Panc1 (cell line): ENCODE results near the gene CHMP4A. TPM values are rescaled to one million over a fixed set of nuclear protein-coding genes. Genes with fewer than 3 reads are reported as not detected.

Experiments used
- ATAC-seq: fragments of 200-7000 bp; cut with Tn5 transposase; 2 replicates; pipeline ENCODE4 v1.9.1; 2020; ENCODE audit warnings: mild to moderate bottlenecking, moderate library complexity
- BruUV-seq: library from RNA; stranded (reverse); fragments of 400-500 nt; replicated peaks from 2 replicates; lab custom pipeline; 2021; lab: Mats Ljungman, UMichigan
- CTCF ChIA-PET: fragments of 300-600 bp; sonication (Branson Sonifier 250); formaldehyde crosslinking; loops from one replicate; lab custom pipeline; 2022; ENCODE audit warnings: antibody characterized with exemption; lab: Charles Lee
- POLR2A ChIA-PET: fragments of 300-600 bp; sonication (Branson Sonifier 250); formaldehyde crosslinking; loops from one replicate; lab custom pipeline; 2022; ENCODE audit warnings: antibody characterized with exemption; lab: Charles Lee
- DNase-seq: peaks from one replicate; pipeline ENCODE4 v3.0.0-alpha.2; 2010; ENCODE audit warnings: low read depth, low spot score
- H3K27ac ChIP-seq: 2 replicates; pipeline ENCODE4 v1.5.1; 2011; ENCODE audit warnings: mild to moderate bottlenecking, low read length, inconsistent platforms
- H3K27me3 ChIP-seq: fragments of 200-500 bp; sonication (Bioruptor generic); 2 replicates; pipeline ENCODE4 v1.6.0; 2014; ENCODE audit warnings: low read length, inconsistent platforms; ENCODE audit not compliant: control insufficient read depth, insufficient read depth
- H3K36me3 ChIP-seq: fragments of 200-500 bp; sonication (Bioruptor generic); 2 replicates; pipeline ENCODE4 v1.5.1; 2014; ENCODE audit warnings: inconsistent platforms, mild to moderate bottlenecking, low read length, moderate library complexity; ENCODE audit not compliant: control insufficient read depth, insufficient read depth
- H3K4me1 ChIP-seq: 2 replicates; pipeline ENCODE4 v1.5.1; 2011; ENCODE audit warnings: inconsistent platforms, mild to moderate bottlenecking, low read length, moderate library complexity; ENCODE audit not compliant: control insufficient read depth, insufficient read depth
- H3K4me3 ChIP-seq, 2 experiments: 2 replicates each; pipeline ENCODE4 v1.5.1; 2011 to 2012; ENCODE audit warnings: low read depth in 2 of 2, low read length in 2 of 2, mild to moderate bottlenecking in 2 of 2, inconsistent platforms in 1 of 2, moderate library complexity in 1 of 2
- H3K9me3 ChIP-seq: fragments of 200-500 bp; sonication (Bioruptor generic); 2 replicates; pipeline ENCODE4 v1.5.1; 2014; ENCODE audit warnings: low read depth, mild to moderate bottlenecking, inconsistent platforms, low read length, moderate library complexity; ENCODE audit not compliant: control insufficient read depth, insufficient read depth
- POLR2AphosphoS5 ChIP-seq: IDR thresholded peaks from 2 replicates; pipeline ENCODE4 v1.6.1; 2012; ENCODE audit warnings: mild to moderate bottlenecking, low read depth, low read length, moderate library complexity
- SIN3A ChIP-seq: IDR thresholded peaks from 2 replicates; pipeline ENCODE4 v1.6.1; 2012; ENCODE audit warnings: low read depth, mild to moderate bottlenecking, low read length, moderate library complexity, borderline replicate concordance; ENCODE audit not compliant: insufficient read depth
- TCF7L2 ChIP-seq: IDR thresholded peaks from 2 replicates; pipeline ENCODE4 v1.6.1; 2011; ENCODE audit warnings: mild to moderate bottlenecking, low read depth, low read length, inconsistent platforms
- in situ Hi-C: cut with HindIII; loops from 2 replicates; pipeline ENCODE4 v1.10.0; 2016; ENCODE audit warnings: low sequenced_read_pairs, low pct_unique_long_range_greater_than_20kb
- intact Hi-C: fragments of 100-400 bp; cut with micrococcal nuclease; formaldehyde crosslinking; loops from one replicate; pipeline ENCODE4 v1.10.0; 2022; ENCODE audit not compliant: unreplicated experiment
- total RNA-seq: library from RNA; stranded (reverse); gene quantifications from one replicate; pipeline ENCODE4 v1.2.1, GENCODE V29; 2021; ENCODE audit not compliant: unreplicated experiment
- TF ChIP-seq, protein P1 (sequence below): fragments of 450-650 bp; IDR thresholded peaks from 2 replicates; pipeline ENCODE4 v1.5.1; 2017; ENCODE audit warnings: mild to moderate bottlenecking
- TF ChIP-seq, protein P2 (sequence below), 2 experiments: IDR thresholded peaks; 2 replicates each; pipeline ENCODE4 v1.6.1; 2011 to 2012; ENCODE audit warnings: low read depth in 2 of 2, control low read depth in 1 of 2, low read length in 1 of 2, mild to moderate bottlenecking in 1 of 2, moderate library complexity in 1 of 2; ENCODE audit not compliant: insufficient read depth in 1 of 2

The CHMP4A gene
- total RNA-seq, 1 experiment from 2014 or later, result 42.4 TPM

DNA sequence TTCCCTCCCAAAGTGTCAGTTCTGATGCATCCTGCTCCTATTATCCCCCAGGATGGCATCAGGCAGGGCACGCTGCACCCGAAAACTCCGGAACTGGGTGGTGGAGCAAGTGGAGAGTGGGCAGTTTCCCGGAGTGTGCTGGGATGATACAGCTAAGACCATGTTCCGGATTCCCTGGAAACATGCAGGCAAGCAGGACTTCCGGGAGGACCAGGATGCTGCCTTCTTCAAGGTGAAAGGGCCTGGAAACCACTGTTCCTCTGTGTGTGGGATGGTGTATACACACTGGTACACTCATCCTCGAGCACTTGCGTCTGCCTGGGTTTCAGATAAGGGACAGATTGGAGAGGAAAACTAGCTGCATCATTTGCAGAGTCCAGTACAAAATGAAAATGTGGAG lies 51.2 kb downstream of the CHMP4A start:
- peaks cover 4% of the 10 kb centered on the region for H3K4me1 ChIP-seq
- intact Hi-C loops (no loop called here), in situ Hi-C loops (no loop called here)
- no peaks in the 10 kb centered on the region for H3K27me3 ChIP-seq
- CTCF ChIA-PET, result interaction anchor here (1.0 kb wide), 1 partner anchor 104 kb away, joined by 4 read pairs; no protein-coding TSS in a partner anchor
- POLR2A ChIA-PET, result interaction anchor here (0.7 kb wide), 1 partner anchor 26 kb away, joined by 3 read pairs; no protein-coding TSS in a partner anchor
- no peaks in the 10 kb centered on the region for H3K9me3 ChIP-seq
- H3K36me3 ChIP-seq, result no peaks in the 10 kb centered on the region; the same call in none of the 2 replicates
- peak overlapping the region; percentile 50 to 76 for H3K4me3 ChIP-seq
- TF ChIP-seq TCF7L2, result no peak
- TF ChIP-seq, protein P1, sequence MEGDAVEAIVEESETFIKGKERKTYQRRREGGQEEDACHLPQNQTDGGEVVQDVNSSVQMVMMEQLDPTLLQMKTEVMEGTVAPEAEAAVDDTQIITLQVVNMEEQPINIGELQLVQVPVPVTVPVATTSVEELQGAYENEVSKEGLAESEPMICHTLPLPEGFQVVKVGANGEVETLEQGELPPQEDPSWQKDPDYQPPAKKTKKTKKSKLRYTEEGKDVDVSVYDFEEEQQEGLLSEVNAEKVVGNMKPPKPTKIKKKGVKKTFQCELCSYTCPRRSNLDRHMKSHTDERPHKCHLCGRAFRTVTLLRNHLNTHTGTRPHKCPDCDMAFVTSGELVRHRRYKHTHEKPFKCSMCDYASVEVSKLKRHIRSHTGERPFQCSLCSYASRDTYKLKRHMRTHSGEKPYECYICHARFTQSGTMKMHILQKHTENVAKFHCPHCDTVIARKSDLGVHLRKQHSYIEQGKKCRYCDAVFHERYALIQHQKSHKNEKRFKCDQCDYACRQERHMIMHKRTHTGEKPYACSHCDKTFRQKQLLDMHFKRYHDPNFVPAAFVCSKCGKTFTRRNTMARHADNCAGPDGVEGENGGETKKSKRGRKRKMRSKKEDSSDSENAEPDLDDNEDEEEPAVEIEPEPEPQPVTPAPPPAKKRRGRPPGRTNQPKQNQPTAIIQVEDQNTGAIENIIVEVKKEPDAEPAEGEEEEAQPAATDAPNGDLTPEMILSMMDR, result no peak
- TF ChIP-seq, protein P2, sequence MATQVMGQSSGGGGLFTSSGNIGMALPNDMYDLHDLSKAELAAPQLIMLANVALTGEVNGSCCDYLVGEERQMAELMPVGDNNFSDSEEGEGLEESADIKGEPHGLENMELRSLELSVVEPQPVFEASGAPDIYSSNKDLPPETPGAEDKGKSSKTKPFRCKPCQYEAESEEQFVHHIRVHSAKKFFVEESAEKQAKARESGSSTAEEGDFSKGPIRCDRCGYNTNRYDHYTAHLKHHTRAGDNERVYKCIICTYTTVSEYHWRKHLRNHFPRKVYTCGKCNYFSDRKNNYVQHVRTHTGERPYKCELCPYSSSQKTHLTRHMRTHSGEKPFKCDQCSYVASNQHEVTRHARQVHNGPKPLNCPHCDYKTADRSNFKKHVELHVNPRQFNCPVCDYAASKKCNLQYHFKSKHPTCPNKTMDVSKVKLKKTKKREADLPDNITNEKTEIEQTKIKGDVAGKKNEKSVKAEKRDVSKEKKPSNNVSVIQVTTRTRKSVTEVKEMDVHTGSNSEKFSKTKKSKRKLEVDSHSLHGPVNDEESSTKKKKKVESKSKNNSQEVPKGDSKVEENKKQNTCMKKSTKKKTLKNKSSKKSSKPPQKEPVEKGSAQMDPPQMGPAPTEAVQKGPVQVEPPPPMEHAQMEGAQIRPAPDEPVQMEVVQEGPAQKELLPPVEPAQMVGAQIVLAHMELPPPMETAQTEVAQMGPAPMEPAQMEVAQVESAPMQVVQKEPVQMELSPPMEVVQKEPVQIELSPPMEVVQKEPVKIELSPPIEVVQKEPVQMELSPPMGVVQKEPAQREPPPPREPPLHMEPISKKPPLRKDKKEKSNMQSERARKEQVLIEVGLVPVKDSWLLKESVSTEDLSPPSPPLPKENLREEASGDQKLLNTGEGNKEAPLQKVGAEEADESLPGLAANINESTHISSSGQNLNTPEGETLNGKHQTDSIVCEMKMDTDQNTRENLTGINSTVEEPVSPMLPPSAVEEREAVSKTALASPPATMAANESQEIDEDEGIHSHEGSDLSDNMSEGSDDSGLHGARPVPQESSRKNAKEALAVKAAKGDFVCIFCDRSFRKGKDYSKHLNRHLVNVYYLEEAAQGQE (IDR thresholded peaks at IDR 0.05; ENCODE audit: insufficient read depth in 1 of 2, low read depth in 2 of 2, low read length in 1 of 2), result no peak
- no peak for TF ChIP-seq SIN3A
- no peak for TF ChIP-seq POLR2AphosphoS5
- DNase-seq (no peak), ATAC-seq (no peak)
- H3K27ac ChIP-seq, result peak overlapping the region; percentile 89; the same call in 1 of the 2 replicates
- BruUV-seq, result no TSS peak

- peaks cover 4% of the 10 kb centered on the region for H3K4me1 ChIP-seq
- intact Hi-C loops, result no loop called here
- TF ChIP-seq, protein P1, result peak; percentile 91
- no peak for TF ChIP-seq SIN3A
- TF ChIP-seq POLR2AphosphoS5, result peak; percentile 61
- TF ChIP-seq, protein P2 (IDR thresholded peaks at IDR 0.05; ENCODE audit: insufficient read depth in 1 of 2, low read depth in 2 of 2, low read length in 1 of 2), result no peak; a peak in 1 of 4 replicates
- no peak for TF ChIP-seq TCF7L2
- in situ Hi-C loops, result no loop called here
- no TSS peak for BruUV-seq
- ChIA-PET POLR2A (interaction anchor here (0.7 kb wide), 1 partner anchor 27 kb away, joined by 3 read pairs; no protein-coding TSS in a partner anchor), CTCF (interaction anchor here (1.1 to 1.2 kb wide), 2 partner anchors 25 to 103 kb away, joined by 3 to 5 read pairs; partner anchors contain the start of gene PSME1)
- peak; percentile 77 for DNase-seq
- peak; percentile 91 for ATAC-seq
- H3K27ac ChIP-seq, result peak within 1 kb of the TSS; percentile 89
- H3K36me3 ChIP-seq, result no peaks in the 10 kb centered on the region; the same call in none of the 2 replicates
- H3K9me3 ChIP-seq, result no peaks in the 10 kb centered on the region
- no peaks in the 10 kb centered on the region for H3K27me3 ChIP-seq
- H3K4me3 ChIP-seq, result peak within 1 kb of the TSS; percentile 50 to 76
These were observed 52.2 kb downstream of the CHMP4A start, which contains the start of gene IRF9 for GRCh38 chr14:24160850-24161804. Gene IRF9 (plus strand): TSS chr14:24161265. CDS start chr14:24162145, 880 bp downstream.
